ENCODE data around the gene OTX2. TPM values are rescaled to one million over a fixed set of nuclear protein-coding genes. Genes with fewer than 3 reads are reported as not detected.

The OTX2 gene
- total RNA-seq: not detected in 2 replicates

DNA sequence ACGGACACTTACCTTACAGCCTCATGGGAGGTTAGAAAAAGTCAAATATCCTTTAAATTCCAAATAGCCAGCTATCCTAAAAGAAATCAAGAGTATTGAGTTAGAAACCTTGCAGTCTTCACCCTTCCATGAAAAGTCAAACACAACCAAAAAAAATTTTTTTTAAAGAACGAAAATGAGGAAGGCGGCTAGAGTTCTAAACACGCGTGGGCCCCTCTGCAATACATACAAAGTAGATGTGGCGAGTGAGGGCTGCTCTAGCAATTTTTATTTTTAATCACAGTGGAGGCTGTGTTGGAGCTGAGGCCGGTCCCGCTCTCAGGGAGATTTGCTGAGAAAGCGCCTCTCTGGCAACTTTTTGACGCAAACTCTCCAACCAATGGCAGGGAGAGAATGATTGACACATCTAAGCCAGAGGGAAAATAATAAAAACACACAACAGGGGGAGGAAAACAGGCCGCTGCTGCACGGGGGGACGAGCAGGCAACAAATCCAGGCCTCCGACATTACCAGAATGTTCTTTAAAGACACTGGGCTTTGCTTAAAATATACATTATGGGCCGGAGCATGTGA is at the start of gene OTX2:
Gene OTX2, minus strand, starts transcription at position 333 of the 573 bp plus-strand sequence. CDS start 5,023 bp downstream, outside the sequence.

Other genes starting within 250 kb of the OTX2 start
- 12.5 and 16.2 TPM in 2 replicates for gene TMEM260, start 230.7 kb downstream of the OTX2 start, total RNA-seq